Fibroblast of peridontal ligament (primary cell): ENCODE measurements around the gene RC3H2.

Source experiments
- DNase-seq: peaks from one replicate; pipeline ENCODE4 v3.0.0-alpha.2; 2010; ENCODE audit errors: extremely low read depth

Gene RC3H2

DNA sequence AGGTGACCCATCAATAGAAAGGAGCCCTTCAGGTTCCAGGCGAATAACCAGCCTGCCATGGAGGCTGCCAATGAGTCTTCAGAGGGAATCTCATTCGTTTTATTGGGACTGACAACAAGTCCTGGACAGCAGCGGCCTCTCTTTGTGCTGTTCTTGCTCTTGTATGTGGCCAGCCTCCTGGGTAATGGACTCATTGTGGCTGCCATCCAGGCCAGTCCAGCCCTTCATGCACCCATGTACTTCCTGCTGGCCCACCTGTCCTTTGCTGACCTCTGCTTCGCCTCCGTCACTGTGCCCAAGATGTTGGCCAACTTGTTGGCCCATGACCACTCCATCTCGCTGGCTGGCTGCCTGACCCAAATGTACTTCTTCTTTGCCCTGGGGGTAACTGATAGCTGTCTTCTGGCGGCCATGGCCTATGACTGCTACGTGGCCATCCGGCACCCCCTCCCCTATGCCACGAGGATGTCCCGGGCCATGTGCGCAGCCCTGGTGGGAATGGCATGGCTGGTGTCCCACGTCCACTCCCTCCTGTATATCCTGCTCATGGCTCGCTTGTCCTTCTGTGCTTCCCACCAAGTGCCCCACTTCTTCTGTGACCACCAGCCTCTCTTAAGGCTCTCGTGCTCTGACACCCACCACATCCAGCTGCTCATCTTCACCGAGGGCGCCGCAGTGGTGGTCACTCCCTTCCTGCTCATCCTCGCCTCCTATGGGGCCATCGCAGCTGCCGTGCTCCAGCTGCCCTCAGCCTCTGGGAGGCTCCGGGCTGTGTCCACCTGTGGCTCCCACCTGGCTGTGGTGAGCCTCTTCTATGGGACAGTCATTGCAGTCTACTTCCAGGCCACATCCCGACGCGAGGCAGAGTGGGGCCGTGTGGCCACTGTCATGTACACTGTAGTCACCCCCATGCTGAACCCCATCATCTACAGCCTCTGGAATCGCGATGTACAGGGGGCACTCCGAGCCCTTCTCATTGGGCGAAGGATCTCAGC, 104.8 kb downstream of the RC3H2 start, which contains the start of gene OR1K1:
Gene OR1K1, plus strand, starts transcription at position 58 of the 995 bp plus-strand sequence. Its CDS starts 0 bp downstream, at position 58.
- DNase-seq = no peak

DNA sequence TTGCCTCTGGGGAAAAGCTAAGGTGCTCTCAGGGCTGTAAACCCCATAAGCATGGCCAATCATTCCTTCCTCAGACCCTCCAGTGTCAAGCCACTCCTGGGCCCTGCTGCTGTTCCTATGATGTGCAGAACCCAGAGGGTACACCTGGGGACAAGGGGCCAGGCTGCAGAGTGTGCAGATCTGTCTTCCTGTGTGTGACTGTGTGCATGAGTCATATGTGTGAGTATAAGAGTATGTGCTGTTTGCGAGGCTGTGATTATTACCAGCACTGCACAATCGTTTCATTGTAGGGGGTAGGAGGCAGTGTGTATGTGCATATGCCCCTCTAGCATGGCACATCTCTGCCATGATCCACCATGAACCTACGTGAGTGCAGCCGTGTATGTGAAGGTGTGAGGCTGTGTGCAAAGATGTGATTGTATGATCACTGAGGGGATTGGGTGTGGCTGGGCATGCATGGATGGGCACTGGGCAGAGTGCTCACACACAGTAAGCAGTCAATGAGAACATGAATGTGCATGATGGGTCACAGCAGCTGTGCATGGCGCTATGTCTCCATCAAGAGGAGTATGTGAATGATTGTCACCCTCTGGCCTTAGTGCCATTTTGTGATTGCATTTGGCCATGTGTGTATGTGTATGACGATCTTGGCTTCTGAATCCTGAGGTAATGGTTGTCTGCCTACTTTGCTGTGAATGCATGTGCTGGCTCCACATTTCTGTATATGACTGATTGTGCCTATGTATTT, 107.7 kb downstream of the RC3H2 start:
- no peak for DNase-seq
